HCT116 (cell line): ENCODE results near the gene HLA-B.

ENCODE experiments used
- CEBPB ChIP-seq: IDR thresholded peaks from 2 replicates; pipeline ENCODE4 v1.6.1; 2012; ENCODE audit warnings: low read depth
- CTCF ChIP-seq, 3 experiments: fragments of 200-600 bp in 1 of 3; sonication (generic) in 1 of 3; IDR thresholded peaks in 2 of 3; conservative IDR thresholded peaks in 1 of 3; 2 replicates each; pipeline ENCODE4 v1.5.1; 2012 to 2017; ENCODE audit warnings: low read depth in 2 of 3, low read length in 2 of 3, antibody characterized with exemption in 1 of 3, borderline replicate concordance in 1 of 3, control low read depth in 1 of 3, mild to moderate bottlenecking in 1 of 3, mixed read lengths in 1 of 3, mixed run types in 1 of 3, moderate library complexity in 1 of 3; ENCODE audit not compliant: insufficient read depth in 1 of 3
- POLR2AphosphoS5 ChIP-seq: IDR thresholded peaks from 2 replicates; pipeline ENCODE4 v1.6.1; 2011; ENCODE audit warnings: mild to moderate bottlenecking, low read depth, low read length, moderate library complexity

- no peak for TF ChIP-seq CTCF (IDR thresholded peaks at IDR 0.05 in 2 of 3, conservative IDR thresholded peaks at IDR 0.05 in 1 of 3; ENCODE audit: borderline replicate concordance in 1 of 3, insufficient read depth in 1 of 3, low read depth in 2 of 3, low read length in 2 of 3)
- no peak for TF ChIP-seq POLR2AphosphoS5
- no peak for TF ChIP-seq CEBPB
These were observed 45.6 kb upstream of the HLA-B start for GRCh38 chr6:31402324-31403282.
